ENCODE data around the gene CBX4. TPM values are rescaled to one million over a fixed set of nuclear protein-coding genes. Genes with fewer than 3 reads are reported as not detected.

The CBX4 gene
- polyA plus RNA-seq, 1 of the 3 experiments (the other 2 are of a cell fraction), result 21.9 TPM

GRCh38 chr17:79814127-79814973 lies 24.9 kb downstream of the CBX4 start:
- Histone ChIP-seq H4K20me1 (ENCODE audit: insufficient read depth) (no peaks in the 10 kb centered on the region), H3K27ac (ENCODE audit: low read depth in 2 of 2, low read length in 1 of 2) (peak overlapping the region in 1 of 2 experiments; percentile 90; a peak in 2 of 4 replicates), H3K79me2 (ENCODE audit: insufficient read depth) (no peaks in the 10 kb centered on the region), H3F3A (replicated peaks; ENCODE audit: insufficient read depth) (peaks cover 19% of the 10 kb centered on the region), H2AFZ (ENCODE audit: low read depth) (no peak overlapping the region; the same call in 1 of the 2 replicates), H3K4me3 (ENCODE audit: low read depth in 2 of 2, low read length in 1 of 2) (no peak overlapping the region; a peak in 1 of 4 replicates), H3K36me3 (replicated peaks in 1 of 2; ENCODE audit: control insufficient read depth in 1 of 2, insufficient read depth in 2 of 2, low read length in 1 of 2) (no peaks in the 10 kb centered on the region), H3K4me2 (peak overlapping the region; percentile 55; the same call in 1 of the 2 replicates), H3K9ac (no peak overlapping the region), H3K9me2 (no peaks in the 10 kb centered on the region), H3K9me3 (no peaks in the 10 kb centered on the region), H3K27me3 (ENCODE audit: insufficient read depth) (0 out of 2 replicates have a peak, but pooled peaks cover 6% of the 10 kb centered on the region), H3K4me1 (ENCODE audit: control insufficient read depth in 1 of 2, insufficient read depth in 2 of 2, low read depth in 1 of 2, low read length in 1 of 2) (peaks cover 15 to 35% of the 10 kb centered on the region in 2 experiments)
- no peak for TF ChIP-seq GATA2 (CRISPR knock-in tag; IDR thresholded peaks at IDR 0.05)
- TF ChIP-seq IRF3 (IDR thresholded peaks at IDR 0.05; ENCODE audit: low read depth, low read length), result no peak
- TF ChIP-seq ELF1 (IDR thresholded peaks at IDR 0.05), result no peak
- no peak for TF ChIP-seq RAD21 (IDR thresholded peaks at IDR 0.05; ENCODE audit: low read length)
- POLR2A ChIA-PET, result interaction anchor here (0.8 to 6.3 kb wide), 5 partner anchors 16 to 77 kb away, joined by 3 to 93 read pairs (median 4); partner anchors contain the start of genes CBX4 and CBX8
- CTCF ChIA-PET, result interaction anchor here (1.0 to 14.7 kb wide), 8 partner anchors 17 to 163 kb away, joined by 3 to 274 read pairs (median 62); partner anchors contain the start of genes CBX2, CBX4 and CBX8
- DNase-seq, result no peak
- 90% methylated on average over 35 of the region's 43 CpGs for WGBS (ENCODE audit: low lambda C conversion rate)

- no peaks in the 10 kb centered on the region for H4K20me1 ChIP-seq (ENCODE audit: insufficient read depth)
- H3K27me3 ChIP-seq (ENCODE audit: insufficient read depth), result peaks cover 14% of the 10 kb centered on the region
- H3K79me2 ChIP-seq (ENCODE audit: insufficient read depth), result no peaks in the 10 kb centered on the region
- H3K9ac ChIP-seq, result peak overlapping the region; percentile 34; the same call in 1 of the 2 replicates
- peak overlapping the region; percentile 55; the same call in 1 of the 2 replicates for H3K4me2 ChIP-seq
- ChIA-PET POLR2A (interaction anchor here (0.8 to 6.3 kb wide), 7 partner anchors 15 to 78 kb away, joined by 3 to 93 read pairs (median 4); partner anchors contain the start of genes CBX4 and CBX8), CTCF (interaction anchor here (0.6 to 14.7 kb wide), 9 partner anchors 16 to 173 kb away, joined by 3 to 274 read pairs (median 62); partner anchors contain the start of genes CBX2, CBX4 and CBX8)
- peak overlapping the region in 1 of 2 experiments; percentile 90; a peak in 2 of 4 replicates for H3K27ac ChIP-seq (ENCODE audit: low read depth in 2 of 2, low read length in 1 of 2)
- WGBS (ENCODE audit: low lambda C conversion rate), result 11% methylated on average over 26 of the region's 89 CpGs
- no peaks in the 10 kb centered on the region for H3K9me2 ChIP-seq
- H3K4me1 ChIP-seq (ENCODE audit: control insufficient read depth in 1 of 2, insufficient read depth in 2 of 2, low read depth in 1 of 2, low read length in 1 of 2), result peaks cover 15 to 41% of the 10 kb centered on the region in 2 experiments
- peak; percentile 91 for DNase-seq
- H3K36me3 ChIP-seq (replicated peaks in 1 of 2; ENCODE audit: control insufficient read depth in 1 of 2, insufficient read depth in 2 of 2, low read length in 1 of 2), result no peaks in the 10 kb centered on the region
- peak overlapping the region in 1 of 2 experiments; percentile 47; a peak in 2 of 4 replicates for H3K4me3 ChIP-seq (ENCODE audit: low read depth in 2 of 2, low read length in 1 of 2)
- H2AFZ ChIP-seq (ENCODE audit: low read depth), result peak overlapping the region; percentile 94; the same call in 1 of the 2 replicates
- H3K9me3 ChIP-seq, result no peaks in the 10 kb centered on the region
- peaks cover 19% of the 10 kb centered on the region for H3F3A ChIP-seq (replicated peaks; ENCODE audit: insufficient read depth)
- TF ChIP-seq RFX5 (IDR thresholded peaks at IDR 0.05; ENCODE audit: low read length) (no peak), MAX (IDR thresholded peaks at IDR 0.05; ENCODE audit: low read depth) (peak; percentile 91), TCF12 (IDR thresholded peaks at IDR 0.05) (no peak), RCOR1 (IDR thresholded peaks at IDR 0.05; ENCODE audit: low read length) (no peak), PBX3 (IDR thresholded peaks at IDR 0.05) (no peak), FOXJ3 (CRISPR knock-in tag; IDR thresholded peaks at IDR 0.05) (no peak), GATA2 (CRISPR knock-in tag; IDR thresholded peaks at IDR 0.05) (no peak), NRF1 (IDR thresholded peaks at IDR 0.05; ENCODE audit: low read depth, low read length) (no peak), ELF1 (IDR thresholded peaks at IDR 0.05) (no peak), YY1 (IDR thresholded peaks at IDR 0.05; ENCODE audit: low read depth) (peak; percentile 80; the same call in 1 of the 2 replicates), SMC3 (IDR thresholded peaks at IDR 0.05; ENCODE audit: low read depth, low read length) (no peak), TAF1 (IDR thresholded peaks at IDR 0.05; ENCODE audit: borderline replicate concordance, low read depth, low read length) (peak; percentile 83), JUND (IDR thresholded peaks at IDR 0.05) (no peak), EZH2phosphoT487 (IDR thresholded peaks at IDR 0.05; ENCODE audit: borderline replicate concordance, low read depth) (no peak), FOXM1 (IDR thresholded peaks at IDR 0.05; ENCODE audit: low read depth) (no peak), ZBTB33 (IDR thresholded peaks at IDR 0.05; ENCODE audit: borderline replicate concordance, low read depth) (no peak), POLR2AphosphoS5 (IDR thresholded peaks at IDR 0.05; ENCODE audit: low read depth, low read length) (peak; percentile 36; the same call in 1 of the 2 replicates), FOSL2 (IDR thresholded peaks at IDR 0.05; ENCODE audit: borderline replicate concordance, low read depth) (no peak)
Observed at GRCh38 chr17:79813297-79814126, 25.7 kb downstream of the CBX4 start.

All from SK-N-SH (cell line).